ENCODE data around the gene DYRK4. TPM values are rescaled to one million over a fixed set of nuclear protein-coding genes. Genes with fewer than 3 reads are reported as not detected.

The DYRK4 gene, protein sequence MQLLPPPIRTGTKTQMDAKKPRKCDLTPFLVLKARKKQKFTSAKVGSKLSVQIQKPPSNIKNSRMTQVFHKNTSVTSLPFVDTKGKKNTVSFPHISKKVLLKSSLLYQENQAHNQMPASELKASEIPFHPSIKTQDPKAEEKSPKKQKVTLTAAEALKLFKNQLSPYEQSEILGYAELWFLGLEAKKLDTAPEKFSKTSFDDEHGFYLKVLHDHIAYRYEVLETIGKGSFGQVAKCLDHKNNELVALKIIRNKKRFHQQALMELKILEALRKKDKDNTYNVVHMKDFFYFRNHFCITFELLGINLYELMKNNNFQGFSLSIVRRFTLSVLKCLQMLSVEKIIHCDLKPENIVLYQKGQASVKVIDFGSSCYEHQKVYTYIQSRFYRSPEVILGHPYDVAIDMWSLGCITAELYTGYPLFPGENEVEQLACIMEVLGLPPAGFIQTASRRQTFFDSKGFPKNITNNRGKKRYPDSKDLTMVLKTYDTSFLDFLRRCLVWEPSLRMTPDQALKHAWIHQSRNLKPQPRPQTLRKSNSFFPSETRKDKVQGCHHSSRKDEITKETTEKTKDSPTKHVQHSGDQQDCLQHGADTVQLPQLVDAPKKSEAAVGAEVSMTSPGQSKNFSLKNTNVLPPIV
- total RNA-seq = 10 to 100 TPM; 28.0 to 30.1 TPM

DNA sequence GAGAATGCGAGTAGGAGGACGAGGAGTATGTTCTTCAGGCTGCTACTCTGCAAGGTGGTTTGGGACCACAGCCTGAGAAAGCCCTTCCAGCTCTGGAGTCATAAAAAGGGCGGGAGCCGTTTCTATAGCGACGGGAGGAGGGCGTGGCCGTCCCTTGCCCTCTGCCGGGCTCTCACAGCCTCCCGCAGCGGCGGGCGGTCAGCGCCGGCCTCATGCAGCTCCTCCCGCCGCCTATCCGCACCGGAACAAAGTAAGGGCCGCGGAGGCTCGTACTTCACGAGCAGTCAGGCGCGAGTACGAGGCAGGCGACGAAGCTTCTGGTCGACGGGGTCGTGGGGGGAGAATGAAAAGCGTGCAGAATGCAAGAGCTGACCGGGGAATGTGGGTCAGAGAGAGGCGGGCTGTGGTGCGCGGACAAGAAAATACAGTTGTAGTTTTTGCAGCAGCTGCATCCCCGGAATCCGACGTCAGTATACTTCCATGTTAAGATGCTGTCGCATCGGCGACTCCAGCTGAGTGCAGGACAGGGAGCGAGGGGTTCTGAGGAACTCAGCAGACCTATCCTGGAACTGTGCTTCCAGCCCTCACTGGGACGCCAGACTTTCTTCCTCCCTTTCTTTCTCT lies at the start of gene DYRK4:
Gene DYRK4, plus strand, starts transcription at position 175 of the 624 bp plus-strand sequence. Its CDS starts 38 bp downstream, at position 213.

GRCh38 chr12:4538207-4539160 lies 23.5 kb upstream of the DYRK4 start, which contains the start of gene RAD51AP1:
RAD51AP1 (plus strand) TSS chr12:4538890; CDS start chr12:4538940, 50 bp downstream.

DNA sequence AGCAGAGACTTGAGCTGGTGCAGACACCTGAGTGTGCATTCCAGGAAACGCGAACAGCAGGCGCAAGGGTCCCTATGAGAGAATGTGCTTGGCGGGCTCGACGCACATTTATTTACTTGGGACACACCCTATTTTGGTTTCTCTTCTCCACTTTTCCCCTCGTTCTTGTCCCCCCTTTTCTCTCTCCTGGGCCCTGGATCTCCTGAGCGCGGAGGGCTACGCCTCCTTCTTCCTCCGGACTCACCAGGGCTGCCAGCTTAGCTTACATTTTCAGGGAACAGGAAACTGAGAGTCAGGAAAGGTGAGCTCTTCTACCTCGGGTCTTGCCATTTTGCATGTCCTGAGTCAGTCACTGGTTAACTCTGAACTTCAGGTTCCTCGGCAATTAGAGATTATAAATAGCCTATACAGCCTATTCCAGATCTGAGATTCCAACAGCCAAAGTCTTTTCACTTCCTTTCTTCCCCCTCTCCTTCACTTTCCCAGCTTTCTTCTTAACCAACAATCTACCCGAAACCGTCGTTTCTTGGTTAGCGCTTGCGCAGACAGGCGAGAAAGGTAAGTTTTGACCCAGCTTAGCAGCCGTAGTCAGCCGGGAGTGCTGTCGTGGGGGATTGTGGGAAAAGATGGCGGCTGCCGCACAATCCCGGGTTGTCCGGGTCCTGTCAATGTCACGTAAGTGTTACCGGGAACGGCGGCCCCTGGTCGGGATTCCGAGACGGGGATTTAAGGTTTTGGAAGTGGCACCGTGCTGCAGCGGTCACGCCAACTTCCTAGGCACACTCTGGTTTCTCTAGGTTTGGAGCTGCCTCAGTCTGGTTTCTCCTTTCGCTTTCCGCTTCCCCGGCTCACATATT lies 86.7 kb downstream of the DYRK4 start, which contains the start of the genes AKAP3 and NDUFA9:
Gene AKAP3, minus strand, starts transcription at position 551 of the 857 bp plus-strand sequence. CDS start 10,855 bp downstream, outside the sequence.
Gene NDUFA9, plus strand, starts transcription at position 614 of the 857 bp plus-strand sequence. Its CDS starts 13 bp downstream, at position 627.

Other genes with a start within 250 kb of the DYRK4 start
- gene TIGAR, start 241.0 kb upstream of the DYRK4 start, total RNA-seq = 10 to 100 TPM; 14.8 to 16.8 TPM
- not detected for gene FGF23, start 182.5 kb upstream of the DYRK4 start, total RNA-seq
- gene FGF6, start 116.4 kb upstream of the DYRK4 start, total RNA-seq = not detected
- 10 to 100 TPM; 30.3 to 35.5 TPM for gene RAD51AP1, start 23.3 kb upstream of the DYRK4 start, total RNA-seq
- gene AKAP3, start 86.8 kb downstream of the DYRK4 start, total RNA-seq = 1 to 10 TPM; 1.8 to 2.3 TPM
- 10 to 100 TPM; 82.3 to 82.6 TPM for gene NDUFA9, start 86.9 kb downstream of the DYRK4 start, total RNA-seq
- under 1 TPM in 1 of 2 experiments, not detected in 1; 0.14 TPM for gene GALNT8, start 158.2 kb downstream of the DYRK4 start, total RNA-seq